KBM-7 (cell line): ENCODE data around the gene SH2D3C.

Experiments
- DNase-seq: peaks from one replicate; pipeline ENCODE4 v3.0.0-alpha.2; 2015
- in situ Hi-C: fragments of 300-500 bp; cut with MboI; formaldehyde crosslinking; loops from 2 replicates; pipeline ENCODE4 v1.14.3; 2020; ENCODE audit warnings: low sequenced_read_pairs, low pct_unique_long_range_greater_than_20kb, mixed read lengths

SH2D3C gene

GRCh38 chr9:127730262-127730661 lies 48.2 kb downstream of the SH2D3C start:
- in situ Hi-C loops: no loop called here
- DNase-seq: no peak

- in situ Hi-C loops: no loop called here
- DNase-seq: no peak
Observed at GRCh38 chr9:127729522-127730256, 48.8 kb downstream of the SH2D3C start.

GRCh38 chr9:127728808-127729207 lies 49.7 kb downstream of the SH2D3C start:
- no peak for DNase-seq
- in situ Hi-C loops: no loop called here

GRCh38 chr9:127726871-127727270 lies 51.6 kb downstream of the SH2D3C start:
- DNase-seq: no peak
- in situ Hi-C loops: no loop called here

- in situ Hi-C loops: no loop called here
Observed at GRCh38 chr9:127724012-127724411, 54.5 kb downstream of the SH2D3C start.

GRCh38 chr9:127723444-127723843 lies 55.0 kb downstream of the SH2D3C start:
- in situ Hi-C loops: no loop called here
- no peak for DNase-seq

More at GRCh38 chr9:127724012-127724411, 54.5 kb downstream of the SH2D3C start:
- no peak for DNase-seq

GRCh38 chr9:127723013-127723412 lies 55.5 kb downstream of the SH2D3C start:
- in situ Hi-C loops: no loop called here

GRCh38 chr9:127722055-127722745 lies 56.3 kb downstream of the SH2D3C start:
- DNase-seq: no peak
- in situ Hi-C loops: no loop called here

More at GRCh38 chr9:127723013-127723412, 55.5 kb downstream of the SH2D3C start:
- no peak for DNase-seq

GRCh38 chr9:127721391-127721821 lies 57.1 kb downstream of the SH2D3C start:
- no peak for DNase-seq
- in situ Hi-C loops: no loop called here

- no peak for DNase-seq
- in situ Hi-C loops: no loop called here
Observed at GRCh38 chr9:127720865-127721227, 57.6 kb downstream of the SH2D3C start.

GRCh38 chr9:127720031-127720864 lies 58.2 kb downstream of the SH2D3C start:
- in situ Hi-C loops: no loop called here
- DNase-seq: no peak

- in situ Hi-C loops: no loop called here
- no peak for DNase-seq
Observed at GRCh38 chr9:127717766-127718165, 60.7 kb downstream of the SH2D3C start.

- DNase-seq: no peak
- in situ Hi-C loops: no loop called here
Observed at GRCh38 chr9:127716412-127716811, 62.1 kb downstream of the SH2D3C start.

GRCh38 chr9:127715470-127716337 lies 62.8 kb downstream of the SH2D3C start, which contains the start of the genes PTRH1 and TTC16:
PTRH1 (minus strand) TSS chr9:127715663; CDS start chr9:127715639, 24 bp downstream.
TTC16 (plus strand) TSS chr9:127716079; CDS start chr9:127716146, 67 bp downstream.
- peak; percentile 96 for DNase-seq
- in situ Hi-C loops: no loop called here

- in situ Hi-C loops: no loop called here
- no peak for DNase-seq
Observed at GRCh38 chr9:127714951-127715469, 63.5 kb downstream of the SH2D3C start.

GRCh38 chr9:127714020-127714750 lies 64.3 kb downstream of the SH2D3C start:
- in situ Hi-C loops: no loop called here
- no peak for DNase-seq

GRCh38 chr9:127712867-127713266 lies 65.6 kb downstream of the SH2D3C start:
- in situ Hi-C loops: no loop called here
- DNase-seq: no peak

GRCh38 chr9:127712371-127712770 lies 66.1 kb downstream of the SH2D3C start:
- in situ Hi-C loops: no loop called here
- no peak for DNase-seq
